Pancreas (tissue), 10 donors: ENCODE measurements around the gene SCD5. TPM values are rescaled to one million over a fixed set of nuclear protein-coding genes. Genes with fewer than 3 reads are reported as not detected.

Experiments used
- ATAC-seq, 4 donors: fragments of 200-7000 bp; cut with Tn5 transposase; one replicate each; pipeline versions ENCODE4 v1.8.0 to v1.9.1; 2020; ENCODE audit warnings: mild to moderate bottlenecking in 4 of 4, moderate library complexity in 4 of 4
- DNase-seq, 6 donors: peaks; one replicate each; pipeline ENCODE4 v3.0.0-alpha.2; 2020
- FAIRE-seq: peaks from 2 replicates; lab custom pipeline; 2012; peaks lifted over from hg19 to GRCh38; lab: Jason Lieb, UNC
- H3K27ac ChIP-seq, 4 donors: fragments of 200-600 bp; sonication (generic); 1 replicate in 3 of 4; 2 replicates in 1 of 4; pipeline versions ENCODE4 v1.5.0 to v1.8.0; 2020
- H3K27me3 ChIP-seq, 4 donors: fragments of 200-600 bp; one replicate each; pipeline ENCODE4 v1.8.0; 2021
- H3K36me3 ChIP-seq, 3 donors: fragments of 200-600 bp; sonication (generic) in 1 of 3; one replicate each; pipeline versions ENCODE4 v1.5.0 to v1.8.0; 2020 to 2021
- H3K4me1 ChIP-seq, 3 donors: fragments of 200-600 bp; one replicate each; pipeline ENCODE4 v1.8.0; 2021
- H3K4me3 ChIP-seq, 4 donors: fragments of 200-600 bp; sonication (generic) in 2 of 4; one replicate each; pipeline versions ENCODE4 v1.5.0 to v1.8.0; 2020 to 2021
- H3K9me3 ChIP-seq, 4 donors: fragments of 200-600 bp; one replicate each; pipeline ENCODE4 v1.8.0; 2021
- CTCF ChIP-seq, 4 donors: fragments of 200-600 bp; sonication (generic) in 3 of 4; IDR thresholded peaks; one replicate each; pipeline versions ENCODE4 v1.5.0 to v1.8.0; 2021; ENCODE audit warnings: antibody characterized with exemption in 4 of 4
- WGBS, 2 donors: extraction: QIAGEN DNeasy Blood & Tissue Kit; methylation state at CpG; one replicate each; pipeline ENCODE4 v1.1.7; 2013; 5-methylcytosine and 5-hydroxymethylcytosine counted together
- intact Hi-C, 3 donors: fragments of 100-400 bp; cut with DNase I; formaldehyde crosslinking; loops; one replicate each; pipeline versions ENCODE4 v1.11.1 to v1.14.2; 2022
- polyA plus RNA-seq, 2 donors: library from polyadenylated mRNA; stranded (reverse); fragments of 200-250 nt; gene quantifications; one replicate each; pipeline ENCODE4 v1.2.3, GENCODE V29; 2013
- total RNA-seq, 6 donors: library from RNA; stranded (reverse); fragmentation: NEBNext Ultra II Directional in 4 of 6; extraction: Animal tissue kit (Norgen Biotek cat#: 25700) in 4 of 6; gene quantifications; one replicate each; pipeline versions ENCODE4 v1.2.1 to v1.2.4, GENCODE V29; 2021 to 2023
- donor health status: healthy with polysubstance abuse.
- donor health status: DM: no; HTN: no; CAD: no; lungs with moderate emphysema.
- donor health status: DM: no; HTN: no; CAD: no.
- donor health status: control.
- donor health status: control.
- donor health status: Bipolar disorder and iron deficiency.
- donor health status: DM: yes; HTN: yes; CAD: no.
- donor health status: DM: no; HTN: no; CAD: no.
- donor health status: DM: no; HTN: no; CAD: no.
- donor health status: DM: yes; HTN: yes; CAD: no.

The SCD5 gene
- total and polyA plus RNA-seq, 8 donors = 19.1 to 58.3 (median 31.3) TPM

GRCh38 chr4:82747686-82748575 lies 50.7 kb downstream of the SCD5 start:
- Histone ChIP-seq H3K4me1 (peaks cover 7 to 25% (median 12%) of the 10 kb centered on the region in 3 donors), H3K4me3 (no peak overlapping the region), H3K36me3 (no peaks in the 10 kb centered on the region), H3K27me3 (no peaks in the 10 kb centered on the region), H3K9me3 (no peaks in the 10 kb centered on the region), H3K27ac (peak overlapping the region in 3 of 4 donors; percentile 8 to 79 (median 20))
- 63 to 67% methylated on average over 6 of the region's 6 CpGs for WGBS, 2 donors
- intact Hi-C loops = no loop called here
- no peak for FAIRE-seq
- no peak for ATAC-seq
- no peak for DNase-seq
- TF ChIP-seq CTCF (IDR thresholded peaks at IDR 0.05) = no peak

- 72 to 76% methylated on average over 12 to 13 of the region's 13 CpGs for WGBS, 2 donors
- Histone ChIP-seq H3K27me3 (no peaks in the 10 kb centered on the region), H3K9me3 (no peaks in the 10 kb centered on the region), H3K36me3 (no peaks in the 10 kb centered on the region), H3K4me1 (peaks cover 7 to 25% (median 10%) of the 10 kb centered on the region in 3 donors), H3K4me3 (no peak overlapping the region), H3K27ac (peak overlapping the region in 3 of 4 donors; percentile 15 to 79 (median 40))
- FAIRE-seq (no peak), ATAC-seq (no peak), DNase-seq (no peak)
- intact Hi-C loops = no loop called here
- TF ChIP-seq CTCF (IDR thresholded peaks at IDR 0.05) = no peak
Observed at GRCh38 chr4:82746705-82747574, 51.7 kb downstream of the SCD5 start.

- FAIRE-seq = no peak
- intact Hi-C loops = no loop called here
- Histone ChIP-seq H3K4me1 (peaks cover 10 to 25% (median 12%) of the 10 kb centered on the region in 3 donors), H3K36me3 (no peaks in the 10 kb centered on the region), H3K9me3 (no peaks in the 10 kb centered on the region), H3K27ac (peak overlapping the region; percentile 40 to 86 (median 74)), H3K4me3 (no peak overlapping the region), H3K27me3 (no peaks in the 10 kb centered on the region)
- peak; percentile 31 to 53 (median 40) for ATAC-seq
- TF ChIP-seq CTCF (IDR thresholded peaks at IDR 0.05) = no peak
- 55 to 65% methylated on average over 6 of the region's 6 CpGs for WGBS, 2 donors
- DNase-seq = peak in 3 of 6 donors; percentile 36 to 41 (median 39)
Observed at GRCh38 chr4:82745173-82745842, 53.3 kb downstream of the SCD5 start.

GRCh38 chr4:82744284-82744968 lies 54.2 kb downstream of the SCD5 start:
- DNase-seq (peak in 4 of 6 donors; percentile 71 to 75 (median 72)), ATAC-seq (peak; percentile 72 to 83 (median 81)), FAIRE-seq (no peak)
- Histone ChIP-seq H3K36me3 (no peaks in the 10 kb centered on the region), H3K27ac (peak overlapping the region; percentile 40 to 86 (median 74)), H3K27me3 (no peaks in the 10 kb centered on the region), H3K4me1 (peaks cover 8 to 18% (median 10%) of the 10 kb centered on the region in 3 donors), H3K4me3 (no peak overlapping the region), H3K9me3 (no peaks in the 10 kb centered on the region)
- no peak for TF ChIP-seq CTCF (IDR thresholded peaks at IDR 0.05)
- intact Hi-C loops = no loop called here
- 15 to 18% methylated on average over 5 of the region's 5 CpGs for WGBS, 2 donors
